ENCODE measurements around the gene CLMN.
A peak's percentile ranks its signal among the peaks of the same experiment; 100 is the strongest.

CLMN gene

DNA sequence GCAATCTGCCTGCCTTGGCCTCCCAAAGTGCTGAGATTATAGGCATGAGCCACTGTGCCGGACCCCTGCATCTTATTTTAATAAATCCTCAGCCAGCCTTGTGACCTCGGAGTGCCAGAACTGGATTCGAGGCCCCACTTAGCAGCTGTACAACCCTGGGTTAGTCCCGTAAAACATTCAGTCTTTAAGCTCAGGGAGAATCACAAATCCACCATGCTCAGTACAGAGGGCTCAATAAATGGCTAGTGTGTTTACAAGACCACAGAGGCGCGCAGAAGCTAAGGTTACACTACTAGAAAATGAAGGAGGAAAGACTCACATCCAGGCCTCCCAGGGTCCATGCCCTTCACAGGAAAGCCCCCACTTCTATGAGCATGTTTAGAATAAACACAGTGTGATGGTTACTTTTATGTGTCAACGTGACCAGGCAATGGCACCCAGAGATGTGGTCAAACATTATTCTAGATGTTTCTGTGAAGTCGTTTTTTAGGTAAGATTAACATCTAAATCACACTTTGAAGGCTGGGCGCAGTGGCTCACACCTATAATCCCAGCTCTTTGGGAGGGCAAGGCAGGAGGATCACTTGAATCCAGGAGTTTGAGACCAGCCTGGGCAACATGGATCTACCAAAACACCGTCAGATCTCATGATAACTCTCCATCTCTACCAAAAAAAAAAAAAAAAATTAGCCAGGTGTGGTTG, 55.3 kb downstream of the CLMN start:
- DNase-seq = no peak

GRCh38 chr14:95263527-95264231, 56.0 kb downstream of the CLMN start:
- no peak for DNase-seq

DNA sequence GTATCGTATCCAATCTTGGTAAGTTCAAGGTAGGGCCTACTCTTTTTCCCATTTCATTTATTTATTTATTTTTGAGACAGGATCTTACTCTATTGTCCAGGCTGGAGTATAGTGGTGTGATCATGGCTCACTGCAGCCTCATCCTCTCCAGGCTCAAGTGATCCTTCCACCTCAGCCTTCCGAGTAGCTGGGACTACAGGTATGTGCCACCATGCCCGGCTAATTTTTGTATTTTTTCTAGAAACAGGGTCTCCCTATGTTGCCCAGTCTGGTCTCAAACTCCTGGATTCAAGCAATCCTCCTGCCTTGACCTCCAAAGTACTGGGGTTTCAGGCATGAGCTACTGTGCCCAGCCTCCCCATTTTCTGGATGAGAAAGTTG, 57.2 kb downstream of the CLMN start:
- DNase-seq = no peak

DNA sequence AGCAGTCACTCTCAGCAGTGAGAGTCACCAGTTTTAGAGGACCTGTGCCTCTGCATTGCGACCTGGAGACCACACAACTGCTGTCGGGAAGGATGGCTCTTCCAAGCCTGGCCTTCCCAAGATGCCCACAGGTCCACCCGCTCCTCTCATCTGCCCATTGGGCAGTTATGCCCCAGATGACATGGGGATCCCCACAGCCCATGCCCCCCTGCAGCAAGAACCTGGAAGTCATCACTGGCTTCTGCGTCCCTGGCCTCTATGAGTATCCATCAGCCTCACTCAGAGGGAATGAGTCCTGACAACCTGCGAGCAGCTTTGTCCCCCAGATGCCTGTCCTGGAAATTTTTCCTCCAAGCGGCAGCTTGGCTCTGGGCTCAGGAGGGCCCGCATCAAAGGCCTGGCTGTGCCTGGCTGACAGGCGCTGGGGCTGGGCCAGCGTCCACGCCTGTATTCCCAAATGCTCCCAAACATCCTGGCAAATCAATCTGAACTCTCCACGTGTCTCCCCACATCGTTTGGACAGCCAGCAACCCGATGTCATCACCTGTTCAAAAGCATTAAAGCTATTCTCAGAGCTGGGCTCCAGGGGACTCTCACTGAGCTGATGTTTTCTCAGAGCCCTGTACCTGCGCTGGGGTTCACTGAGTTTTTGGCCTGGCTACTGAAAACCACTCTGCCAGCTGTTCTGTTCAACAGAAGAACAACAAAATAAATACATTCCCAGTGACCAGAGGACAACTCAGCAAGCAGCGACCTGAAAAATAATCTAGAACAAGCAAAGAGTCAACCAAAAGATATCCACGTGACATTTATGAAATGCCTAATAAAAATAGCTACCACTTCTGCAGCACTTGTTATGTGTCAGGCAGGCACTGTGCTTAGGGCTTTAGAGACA, 57.8 kb downstream of the CLMN start:
- no peak for DNase-seq

GRCh38 chr14:95260537-95261361, 59.0 kb downstream of the CLMN start:
- DNase-seq = no peak

- DNase-seq = no peak
Measured at GRCh38 chr14:95258754-95259593, 60.7 kb downstream of the CLMN start.

DNA sequence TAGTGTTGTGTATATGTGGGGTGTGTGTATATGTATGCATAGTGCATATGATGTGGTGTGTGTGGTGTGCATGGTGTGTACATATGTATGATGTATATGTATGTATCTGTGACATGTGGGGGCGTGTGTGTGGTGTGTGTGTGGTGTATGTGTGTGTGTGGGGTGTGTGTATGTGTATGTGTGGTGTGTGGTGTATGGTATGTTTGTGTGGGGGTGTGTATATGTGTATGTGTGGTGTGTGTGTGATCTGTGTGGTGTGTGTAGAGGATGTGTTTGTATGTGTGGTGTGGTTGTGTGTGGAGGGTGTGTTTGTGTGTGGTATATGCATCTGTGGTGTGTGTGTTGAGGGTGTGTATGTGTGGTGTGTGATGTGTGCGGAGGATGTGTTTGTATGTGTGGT, 61.6 kb downstream of the CLMN start:
- no peak for DNase-seq

- DNase-seq = no peak
Measured at GRCh38 chr14:95257521-95257920, 62.2 kb downstream of the CLMN start.

DNA sequence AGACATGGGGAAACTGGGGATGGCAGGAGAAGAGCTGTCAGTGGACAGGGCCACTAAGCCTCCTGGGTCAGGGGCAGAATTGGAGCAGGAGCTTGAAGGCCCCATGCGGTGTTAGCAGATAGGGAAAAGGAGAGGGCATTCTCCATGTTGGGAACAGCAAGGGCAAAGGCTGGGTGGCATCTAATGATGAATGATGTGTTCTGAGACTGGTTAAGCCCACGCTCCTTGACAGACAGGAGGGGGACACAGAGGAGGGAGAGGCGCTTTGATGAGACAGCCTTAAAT, 63.0 kb downstream of the CLMN start:
- no peak for DNase-seq

DNA sequence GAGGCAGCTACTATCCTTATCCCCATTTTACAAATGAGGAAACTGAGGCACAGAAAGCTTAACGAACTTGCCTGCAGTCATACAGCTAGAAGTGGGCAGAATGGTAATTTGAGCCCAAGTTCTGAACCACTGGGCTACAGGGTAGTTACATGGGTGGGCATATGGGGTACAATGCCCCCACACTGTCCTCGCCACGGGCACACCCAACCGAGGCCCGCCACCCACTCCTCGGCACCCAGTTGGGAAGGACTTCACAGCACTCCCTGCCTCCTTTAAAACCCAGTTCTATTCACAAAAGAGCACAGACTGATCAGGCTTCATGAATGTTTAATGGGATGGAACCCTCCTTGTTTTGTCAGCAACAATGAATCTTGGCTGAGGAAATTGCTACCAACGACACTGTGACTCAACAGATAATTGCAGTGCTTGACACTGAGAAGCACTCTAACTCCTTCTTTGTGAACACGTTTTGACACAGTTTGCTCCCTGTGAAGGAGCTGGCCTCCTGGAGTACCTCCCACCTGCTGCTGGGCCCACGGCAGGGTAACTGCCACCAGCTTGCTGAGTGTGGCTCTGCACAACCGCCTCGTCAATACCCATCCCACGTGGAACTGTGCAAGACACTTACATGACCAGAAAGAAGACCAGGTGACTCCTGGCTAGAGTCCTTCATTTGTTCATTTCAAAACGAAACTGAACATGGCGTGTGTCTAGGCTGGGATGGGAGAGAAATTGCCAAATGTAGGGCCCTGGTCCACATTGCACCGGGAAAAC, 63.5 kb downstream of the CLMN start:
- peak in 8 of 51 donors; percentile 19 to 65 (median 28) for DNase-seq

DNA sequence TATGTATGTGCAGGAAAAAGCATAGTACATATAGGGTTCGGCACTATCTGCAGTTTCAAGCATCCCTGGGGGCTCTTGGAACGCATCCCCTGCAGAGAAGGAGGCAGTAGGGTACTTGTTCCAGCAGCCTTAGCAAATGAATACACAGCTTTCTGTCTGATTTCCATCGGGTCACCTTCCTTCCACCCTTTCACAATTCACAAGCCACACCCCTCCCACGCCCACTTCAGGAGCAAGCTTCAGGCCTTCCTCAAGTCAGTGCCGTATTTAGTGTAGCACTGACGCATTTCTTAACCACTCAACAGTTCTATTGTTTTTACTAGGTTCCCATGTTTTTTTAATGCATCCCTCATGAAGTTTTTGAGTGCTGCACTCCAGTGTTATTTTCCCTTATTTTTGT, 64.2 kb downstream of the CLMN start:
- DNase-seq = peak in 1 of 51 donors; percentile 49

GRCh38 chr14:95255013-95255412, 64.7 kb downstream of the CLMN start:
- DNase-seq = no peak

DNA sequence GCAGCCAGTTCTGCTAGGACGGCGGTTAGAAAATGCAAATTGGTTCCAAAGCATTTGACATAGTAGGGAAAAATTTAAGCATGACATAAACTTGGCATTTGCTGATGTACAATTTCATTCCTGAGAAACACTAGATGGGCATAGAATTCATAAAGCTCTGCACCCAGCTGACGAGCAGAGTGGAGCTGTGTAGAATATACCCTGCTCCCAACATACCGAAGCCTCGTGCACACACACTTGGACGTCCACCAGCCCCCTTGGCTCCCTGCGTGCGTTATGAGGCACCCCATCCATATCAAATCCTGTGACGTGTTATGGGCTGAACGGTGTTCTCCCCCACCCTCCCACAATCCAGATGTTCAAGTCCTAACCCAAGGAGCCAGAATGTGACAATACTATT, 65.4 kb downstream of the CLMN start:
- no peak for DNase-seq

- no peak for DNase-seq
Measured at GRCh38 chr14:95253039-95253630, 66.6 kb downstream of the CLMN start.

- no peak for DNase-seq
Measured at GRCh38 chr14:95252219-95252618, 67.5 kb downstream of the CLMN start.

DNA sequence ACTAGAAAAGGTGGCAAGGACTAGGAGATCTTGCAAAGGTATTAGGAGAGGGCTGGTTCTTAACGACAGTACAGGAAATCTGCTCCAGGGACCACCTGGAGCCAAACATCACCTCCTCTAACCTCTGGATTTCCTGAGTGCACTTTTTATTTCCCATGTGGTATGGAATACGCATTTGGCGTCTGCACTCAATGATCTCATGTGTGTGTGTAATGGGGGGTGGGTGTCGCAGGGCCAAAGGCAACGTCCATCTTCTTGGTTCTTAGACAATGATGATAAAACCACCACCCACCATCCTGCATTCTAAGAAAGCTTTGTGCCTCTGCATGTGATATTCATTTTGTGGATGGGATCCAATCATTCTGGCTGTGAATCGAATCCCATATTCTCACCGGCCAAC, 68.8 kb downstream of the CLMN start:
- DNase-seq = no peak

- DNase-seq = no peak
Measured at GRCh38 chr14:95250140-95250769, 69.5 kb downstream of the CLMN start.

GRCh38 chr14:95248432-95248831, 71.3 kb downstream of the CLMN start:
- no peak for DNase-seq

GRCh38 chr14:95246870-95247269, 72.8 kb downstream of the CLMN start:
- DNase-seq = no peak
